ENCODE measurements around the gene RNF144A.
"Not testable (repeated sequence)": the region's sequence is repeated elsewhere in the genome, so short reads cannot be mapped to it uniquely, and the experiment has no call there.

The RNF144A gene

DNA sequence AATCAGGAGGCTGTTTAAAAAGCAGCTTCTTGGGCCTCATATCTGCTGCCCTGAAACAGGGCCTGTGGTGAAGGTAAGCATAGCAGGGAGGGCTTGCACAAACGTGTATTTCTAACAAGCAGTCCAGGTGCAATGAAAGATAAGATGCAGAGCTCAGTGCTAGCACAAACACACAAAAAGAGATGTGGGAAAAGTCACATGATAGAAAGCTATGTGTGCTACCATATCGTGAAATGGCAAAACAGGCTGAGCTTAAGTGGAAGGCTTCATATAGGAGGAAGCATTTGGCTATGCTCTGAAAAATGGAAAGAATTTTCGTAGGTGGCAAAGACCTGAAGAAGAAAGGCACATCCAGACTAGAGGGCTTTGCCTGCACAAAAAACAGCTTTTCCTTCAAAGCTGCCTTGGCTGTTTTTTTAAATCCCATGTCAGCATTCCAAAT lies 29.4 kb upstream of the RNF144A start:
- TF ChIP-seq, protein P1, sequence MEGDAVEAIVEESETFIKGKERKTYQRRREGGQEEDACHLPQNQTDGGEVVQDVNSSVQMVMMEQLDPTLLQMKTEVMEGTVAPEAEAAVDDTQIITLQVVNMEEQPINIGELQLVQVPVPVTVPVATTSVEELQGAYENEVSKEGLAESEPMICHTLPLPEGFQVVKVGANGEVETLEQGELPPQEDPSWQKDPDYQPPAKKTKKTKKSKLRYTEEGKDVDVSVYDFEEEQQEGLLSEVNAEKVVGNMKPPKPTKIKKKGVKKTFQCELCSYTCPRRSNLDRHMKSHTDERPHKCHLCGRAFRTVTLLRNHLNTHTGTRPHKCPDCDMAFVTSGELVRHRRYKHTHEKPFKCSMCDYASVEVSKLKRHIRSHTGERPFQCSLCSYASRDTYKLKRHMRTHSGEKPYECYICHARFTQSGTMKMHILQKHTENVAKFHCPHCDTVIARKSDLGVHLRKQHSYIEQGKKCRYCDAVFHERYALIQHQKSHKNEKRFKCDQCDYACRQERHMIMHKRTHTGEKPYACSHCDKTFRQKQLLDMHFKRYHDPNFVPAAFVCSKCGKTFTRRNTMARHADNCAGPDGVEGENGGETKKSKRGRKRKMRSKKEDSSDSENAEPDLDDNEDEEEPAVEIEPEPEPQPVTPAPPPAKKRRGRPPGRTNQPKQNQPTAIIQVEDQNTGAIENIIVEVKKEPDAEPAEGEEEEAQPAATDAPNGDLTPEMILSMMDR (IDR thresholded peaks at IDR 0.05; ENCODE audit: poor library complexity, severe bottlenecking), result no peak
- Histone ChIP-seq H3K27ac (ENCODE audit: poor library complexity, severe bottlenecking) (no peak overlapping the region), H3K27me3 (ENCODE audit: insufficient read depth, poor library complexity, severe bottlenecking) (no peaks in the 10 kb centered on the region), H3K36me3 (ENCODE audit: low read depth) (no peaks in the 10 kb centered on the region), H3K4me3 (ENCODE audit: severe bottlenecking) (no peak overlapping the region), H3K9me3 (ENCODE audit: severe bottlenecking) (no peaks in the 10 kb centered on the region), H3K4me1 (ENCODE audit: insufficient read depth, poor library complexity, severe bottlenecking) (no peaks in the 10 kb centered on the region)
- ATAC-seq (ENCODE audit: low read depth) (no peak), DNase-seq (ENCODE audit: low spot score) (no peak)

DNA sequence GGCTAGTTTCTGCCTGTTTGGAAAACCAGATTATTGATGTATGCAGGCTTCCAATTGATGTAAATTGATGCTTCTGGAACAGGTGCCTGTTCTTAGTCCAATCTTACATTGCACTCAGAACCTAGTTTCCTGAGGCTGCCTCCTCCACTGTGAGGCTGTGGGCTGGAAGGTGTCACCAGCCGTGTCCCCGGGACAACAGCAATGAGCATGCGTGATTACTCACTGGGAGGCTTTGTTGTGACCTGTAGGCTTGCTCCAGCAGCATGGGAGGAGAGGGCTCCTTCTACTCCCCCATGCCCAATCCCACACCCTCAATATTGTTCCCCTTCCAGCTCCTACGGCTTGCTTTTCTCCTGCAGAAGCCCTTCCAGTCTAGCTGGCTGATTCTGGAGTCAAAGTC lies 28.5 kb upstream of the RNF144A start:
- TF ChIP-seq, protein P1 (IDR thresholded peaks at IDR 0.05; ENCODE audit: poor library complexity, severe bottlenecking), result no peak

DNA sequence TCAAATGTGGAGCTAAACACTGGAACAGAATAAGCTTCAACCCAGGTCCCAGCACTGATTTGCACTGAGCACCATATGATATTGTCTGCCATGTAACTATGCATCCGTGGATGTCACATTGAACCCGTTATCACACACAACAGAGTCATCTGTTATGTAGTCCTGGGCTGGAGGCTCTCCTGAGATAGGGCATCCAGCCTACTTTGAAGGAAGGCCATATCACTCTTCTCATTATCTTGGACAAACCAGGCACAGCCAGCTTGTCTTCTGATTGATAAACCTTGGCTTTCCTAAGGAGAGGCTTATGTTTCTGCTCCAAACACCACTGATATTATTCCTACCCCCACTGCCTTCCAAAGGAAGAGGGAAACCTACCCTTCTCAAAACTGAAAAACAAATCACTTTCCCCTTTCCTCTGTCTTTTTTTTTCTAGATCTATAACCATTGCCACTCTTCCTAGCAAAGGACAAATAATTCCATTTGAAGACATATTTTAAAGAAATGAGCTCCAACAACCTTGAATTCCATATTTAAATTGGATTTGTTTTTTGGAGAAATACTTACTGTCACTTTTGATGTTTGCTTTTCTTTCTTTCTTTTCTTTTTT lies 23.2 kb upstream of the RNF144A start:
- H3K4me3 ChIP-seq (ENCODE audit: severe bottlenecking), result no peak overlapping the region
- H3K36me3 ChIP-seq (ENCODE audit: low read depth), result no peaks in the 10 kb centered on the region
- H3K9me3 ChIP-seq (ENCODE audit: severe bottlenecking), result no peaks in the 10 kb centered on the region
- no peak for DNase-seq (ENCODE audit: low spot score)
- H3K27me3 ChIP-seq (ENCODE audit: insufficient read depth, poor library complexity, severe bottlenecking), result no peaks in the 10 kb centered on the region
- H3K4me1 ChIP-seq (ENCODE audit: insufficient read depth, poor library complexity, severe bottlenecking), result no peaks in the 10 kb centered on the region
- TF ChIP-seq, protein P1 (IDR thresholded peaks at IDR 0.05; ENCODE audit: poor library complexity, severe bottlenecking), result no peak
- no peak overlapping the region for H3K27ac ChIP-seq (ENCODE audit: poor library complexity, severe bottlenecking)
- ATAC-seq (ENCODE audit: low read depth), result no peak

More for the DNA sequence above, 28.5 kb upstream of the RNF144A start:
- Histone ChIP-seq H3K4me3 (ENCODE audit: severe bottlenecking) (no peak overlapping the region), H3K36me3 (ENCODE audit: low read depth) (no peaks in the 10 kb centered on the region), H3K27ac (ENCODE audit: poor library complexity, severe bottlenecking) (no peak overlapping the region), H3K4me1 (ENCODE audit: insufficient read depth, poor library complexity, severe bottlenecking) (no peaks in the 10 kb centered on the region), H3K27me3 (ENCODE audit: insufficient read depth, poor library complexity, severe bottlenecking) (no peaks in the 10 kb centered on the region), H3K9me3 (ENCODE audit: severe bottlenecking) (no peaks in the 10 kb centered on the region)
- ATAC-seq (ENCODE audit: low read depth) (no peak), DNase-seq (ENCODE audit: low spot score) (no peak)

DNA sequence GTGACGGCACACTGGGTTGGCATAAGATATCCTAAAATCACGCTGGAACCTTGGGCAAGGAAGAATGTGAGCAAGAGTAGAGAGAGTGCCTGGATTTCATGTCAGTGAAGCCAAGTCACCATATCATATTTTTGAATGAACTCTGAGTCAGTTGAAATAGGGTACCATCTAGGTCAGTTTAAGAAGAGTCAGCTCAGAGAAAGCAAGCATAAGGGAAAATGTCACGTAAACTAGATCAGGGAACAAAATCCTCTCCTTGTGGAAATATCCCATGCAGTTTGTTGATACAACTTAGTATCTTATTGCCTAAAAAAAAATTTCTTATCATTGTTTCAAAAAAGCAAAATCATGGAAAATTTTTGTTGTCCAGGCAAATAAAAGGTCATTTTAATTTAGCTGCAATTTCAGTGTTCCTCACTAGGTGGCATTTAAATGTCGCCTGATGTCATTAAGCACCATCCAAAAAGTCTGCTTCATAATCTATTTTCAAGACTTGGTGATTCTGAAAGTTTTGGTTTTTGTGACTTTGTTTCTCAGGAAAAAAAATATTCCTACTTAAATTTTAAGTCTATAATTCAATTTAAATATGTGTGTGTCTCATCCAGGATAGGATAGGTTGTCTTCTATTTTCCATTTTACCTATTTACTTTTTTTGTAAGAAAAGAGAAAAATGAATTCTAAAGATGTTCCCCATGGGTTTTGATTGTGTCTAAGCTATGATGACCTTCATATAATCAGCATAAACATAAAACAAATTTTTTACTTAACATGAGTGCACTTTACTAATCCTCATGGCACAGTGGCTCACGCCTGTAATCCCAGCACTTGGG lies 20.1 kb upstream of the RNF144A start:
- no peaks in the 10 kb centered on the region for H3K9me3 ChIP-seq (ENCODE audit: severe bottlenecking)
- no peak overlapping the region for H3K4me3 ChIP-seq (ENCODE audit: severe bottlenecking)
- TF ChIP-seq, protein P1 (IDR thresholded peaks at IDR 0.05; ENCODE audit: poor library complexity, severe bottlenecking), result peak; percentile 80
- DNase-seq (ENCODE audit: low spot score) (no peak), ATAC-seq (ENCODE audit: low read depth) (no peak)
- H3K4me1 ChIP-seq (ENCODE audit: insufficient read depth, poor library complexity, severe bottlenecking), result no peaks in the 10 kb centered on the region
- H3K27ac ChIP-seq (ENCODE audit: poor library complexity, severe bottlenecking), result no peak overlapping the region
- H3K36me3 ChIP-seq (ENCODE audit: low read depth), result no peaks in the 10 kb centered on the region
- H3K27me3 ChIP-seq (ENCODE audit: insufficient read depth, poor library complexity, severe bottlenecking), result no peaks in the 10 kb centered on the region

DNA sequence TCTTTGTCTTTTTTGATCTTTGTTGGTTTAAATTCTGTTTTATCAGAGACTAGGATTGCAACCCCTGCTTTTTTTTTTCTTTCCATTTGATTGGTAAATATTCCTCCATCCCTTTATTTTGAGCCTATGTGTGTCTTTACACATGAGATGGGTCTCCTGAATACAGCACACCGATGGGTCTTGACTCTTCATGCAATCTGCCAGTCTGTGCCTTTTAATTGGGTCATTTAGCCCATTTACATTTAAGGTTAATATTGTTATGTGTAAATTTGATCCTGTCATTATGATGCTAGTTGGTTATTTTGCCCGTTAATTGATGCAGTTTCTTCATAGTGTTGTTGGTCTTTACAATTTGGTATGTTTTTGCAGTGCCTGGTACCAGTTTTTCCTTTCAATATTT lies 14.6 kb upstream of the RNF144A start:
- not testable (repeated sequence) for H3K4me3 ChIP-seq (ENCODE audit: severe bottlenecking); H3K4me1 ChIP-seq (ENCODE audit: insufficient read depth, poor library complexity, severe bottlenecking); DNase-seq (ENCODE audit: low spot score); H3K36me3 ChIP-seq (ENCODE audit: low read depth); H3K9me3 ChIP-seq (ENCODE audit: severe bottlenecking); H3K27me3 ChIP-seq (ENCODE audit: insufficient read depth, poor library complexity, severe bottlenecking); H3K27ac ChIP-seq (ENCODE audit: poor library complexity, severe bottlenecking); ATAC-seq (ENCODE audit: low read depth)
